NCI-H69 (cell line): ENCODE data around the gene ARMC9.
"Not testable (repeated sequence)": the region's sequence is repeated elsewhere in the genome, so short reads cannot be mapped to it uniquely, and the experiment has no call there.

Source experiments
- DNase-seq: peaks from one replicate; lab custom pipeline; 2025; lab: John Stamatoyannopoulos, UW

The ARMC9 gene

GRCh38 chr2:231342061-231342711 is 143.8 kb downstream of the ARMC9 start:
- no peak for DNase-seq

DNA sequence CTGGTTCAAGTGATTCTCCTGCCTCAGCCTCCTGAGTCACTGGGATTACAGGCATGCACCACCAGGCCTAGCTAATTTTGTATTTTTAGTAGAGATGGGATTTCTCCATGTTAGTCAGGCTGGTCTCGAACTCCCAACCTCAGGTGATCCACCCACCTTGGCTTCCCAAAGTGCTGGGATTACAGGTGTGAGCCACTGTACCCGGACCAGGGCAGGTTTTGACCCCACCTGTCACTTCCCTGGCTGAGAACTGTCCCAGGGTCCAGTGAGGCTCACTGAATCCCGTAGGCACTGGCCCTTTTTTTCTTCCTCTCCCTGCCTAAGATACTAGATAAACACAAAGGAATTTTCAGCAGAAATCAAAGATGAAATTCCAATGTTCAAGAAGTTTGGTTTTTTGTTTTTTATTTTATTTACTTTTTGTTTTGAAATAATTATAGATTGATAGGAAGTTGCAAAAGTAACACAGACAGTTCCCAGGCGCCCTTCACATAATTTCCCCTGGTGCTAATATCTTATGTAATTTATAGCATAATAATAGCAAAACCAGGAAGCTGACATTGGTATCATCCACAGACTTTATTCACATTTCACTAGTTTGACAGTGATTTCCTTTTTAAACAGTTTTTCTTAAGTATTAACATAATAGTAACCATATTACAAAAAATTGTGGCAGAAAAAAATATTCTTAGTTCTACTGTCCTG is 144.7 kb downstream of the ARMC9 start:
- DNase-seq: no peak

DNA sequence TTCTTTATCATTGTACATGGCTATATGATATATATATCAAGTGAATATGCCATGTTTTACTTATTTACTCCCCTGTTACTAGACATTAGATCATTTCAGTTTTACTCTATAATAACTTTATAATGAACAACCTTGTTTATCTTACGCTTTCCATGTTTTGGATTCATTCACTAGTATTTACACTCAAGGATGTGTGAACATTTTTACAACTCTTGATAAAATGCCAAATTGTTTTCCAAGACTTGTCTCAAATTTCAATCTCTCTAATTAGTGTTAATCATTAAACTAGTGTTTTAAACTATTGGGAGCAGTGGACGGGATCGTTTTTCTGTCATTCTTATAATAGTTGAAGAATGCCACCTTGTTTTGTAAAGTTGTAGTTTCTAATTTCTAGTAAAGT is 145.6 kb downstream of the ARMC9 start:
- no peak for DNase-seq

DNA sequence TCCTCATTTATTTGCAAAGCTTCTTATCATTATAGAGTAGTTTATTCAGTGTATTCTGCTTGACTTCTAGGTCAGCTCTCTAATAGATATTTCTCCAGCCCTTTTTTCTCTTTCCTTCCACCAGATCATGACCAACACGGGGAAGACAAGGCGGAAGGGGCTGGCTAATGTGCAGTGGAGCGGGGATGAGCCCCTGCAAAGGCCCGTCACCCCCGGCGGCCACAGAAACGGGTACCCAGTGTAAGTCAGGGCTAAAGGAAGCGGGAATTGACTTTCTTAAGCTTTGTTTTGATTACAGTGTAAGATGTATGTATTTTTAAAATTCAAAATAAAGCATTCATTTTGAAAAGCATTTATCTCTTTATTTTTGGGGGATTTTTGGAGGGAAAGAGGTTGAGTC is 146.4 kb downstream of the ARMC9 start:
- DNase-seq: no peak

DNA sequence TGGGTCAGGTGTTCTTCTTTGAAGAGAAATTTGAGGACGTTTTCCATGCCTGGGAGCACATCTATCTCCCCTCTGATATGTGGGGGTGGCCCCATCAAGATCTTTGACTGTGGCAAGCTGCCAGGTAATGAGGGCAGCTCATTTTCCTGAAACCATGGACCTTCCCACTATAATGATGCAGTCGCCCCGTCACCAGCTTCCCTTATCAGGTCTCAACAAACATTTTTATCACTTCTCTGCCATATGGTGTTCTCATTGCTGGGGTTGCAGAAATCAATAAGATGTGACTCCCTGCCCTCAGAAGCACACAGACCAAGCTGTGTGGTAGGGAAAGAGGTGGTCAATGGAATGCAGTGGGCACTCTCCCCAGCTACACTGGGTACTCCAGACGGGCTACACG is 148.7 kb downstream of the ARMC9 start:
- DNase-seq: no peak

- no peak for DNase-seq
Observed at GRCh38 chr2:231347638-231348037, 149.2 kb downstream of the ARMC9 start.

DNA sequence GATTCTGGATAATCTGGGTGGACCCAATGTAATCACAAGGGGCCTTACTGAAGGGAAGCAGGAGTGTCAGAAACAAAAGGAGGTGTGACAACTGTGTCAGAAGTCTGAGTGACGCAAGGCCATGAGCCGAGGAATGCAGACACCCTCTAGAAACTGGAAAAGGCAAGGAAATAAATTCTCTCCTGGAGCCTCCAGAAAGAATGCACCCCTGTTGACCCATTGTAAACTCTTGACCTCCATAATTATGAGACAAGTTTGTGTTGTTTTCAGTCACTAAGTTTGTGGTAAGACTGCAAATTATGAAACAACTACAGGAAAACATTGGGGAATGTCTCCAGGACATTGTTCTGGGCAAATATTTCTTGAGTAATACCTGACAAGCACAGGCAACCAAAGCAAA is 149.7 kb downstream of the ARMC9 start:
- no peak for DNase-seq

GRCh38 chr2:231348704-231349373 is 150.4 kb downstream of the ARMC9 start:
- DNase-seq: no peak

DNA sequence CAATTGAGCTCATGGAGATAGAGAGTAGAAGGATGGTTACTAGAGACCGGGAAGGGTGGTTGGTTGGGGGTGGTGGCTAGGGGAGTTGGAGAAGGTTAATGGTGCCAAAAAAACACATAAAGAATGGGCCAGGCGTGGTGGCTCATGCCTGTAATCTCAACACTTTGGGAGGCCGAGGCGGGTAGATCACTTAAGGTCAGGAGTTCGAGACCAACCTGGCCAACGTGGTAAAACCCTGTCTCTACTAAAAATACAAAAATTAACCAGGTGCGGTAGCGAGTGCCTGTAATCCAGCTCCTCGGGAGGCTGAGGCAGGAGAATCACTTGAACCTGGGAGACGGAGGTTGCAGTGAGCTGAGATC is 150.9 kb downstream of the ARMC9 start:
- not testable (repeated sequence) for DNase-seq

DNA sequence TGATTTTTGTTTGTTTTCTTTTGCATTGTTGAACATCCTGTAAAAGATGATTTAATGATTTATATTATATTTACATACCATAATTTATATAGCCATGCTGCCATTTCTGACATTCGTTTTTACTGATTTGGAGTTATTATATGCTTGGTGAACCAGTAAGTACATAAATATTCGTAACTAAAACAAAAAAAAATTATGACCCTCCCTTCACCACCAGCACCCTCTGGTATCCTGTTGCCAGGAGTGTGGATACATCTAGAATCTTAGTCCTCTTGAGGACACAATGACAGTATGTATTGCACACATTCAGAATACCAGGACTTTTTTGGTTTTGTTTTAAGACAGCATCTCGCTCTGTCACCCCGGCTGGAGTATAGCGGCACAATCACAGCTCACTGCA is 153.2 kb downstream of the ARMC9 start:
- no peak for DNase-seq

GRCh38 chr2:231353469-231353868 is 155.0 kb downstream of the ARMC9 start:
- DNase-seq: no peak

- DNase-seq: no peak
Observed at GRCh38 chr2:231355508-231356465, 157.4 kb downstream of the ARMC9 start.

DNA sequence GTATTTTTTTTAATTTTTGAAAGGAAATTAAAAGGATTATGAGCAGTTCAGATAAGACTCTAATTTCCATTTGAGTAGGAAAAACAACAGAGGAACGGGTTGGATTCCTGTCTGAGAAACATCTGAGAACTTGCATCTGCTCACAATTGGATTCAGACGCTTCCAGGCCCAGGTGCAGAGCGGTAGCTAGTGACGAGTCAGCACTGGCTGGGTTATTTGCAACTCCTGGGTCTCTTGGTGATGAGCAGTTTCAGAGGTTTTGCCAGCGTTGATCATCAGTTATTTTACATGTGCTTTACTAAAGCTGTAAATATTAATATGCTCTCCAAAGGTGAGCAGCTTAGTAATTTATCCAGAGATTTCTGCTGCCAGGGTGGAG is 158.0 kb downstream of the ARMC9 start:
- no peak for DNase-seq

- no peak for DNase-seq
Observed at GRCh38 chr2:231357048-231357447, 158.6 kb downstream of the ARMC9 start.

DNA sequence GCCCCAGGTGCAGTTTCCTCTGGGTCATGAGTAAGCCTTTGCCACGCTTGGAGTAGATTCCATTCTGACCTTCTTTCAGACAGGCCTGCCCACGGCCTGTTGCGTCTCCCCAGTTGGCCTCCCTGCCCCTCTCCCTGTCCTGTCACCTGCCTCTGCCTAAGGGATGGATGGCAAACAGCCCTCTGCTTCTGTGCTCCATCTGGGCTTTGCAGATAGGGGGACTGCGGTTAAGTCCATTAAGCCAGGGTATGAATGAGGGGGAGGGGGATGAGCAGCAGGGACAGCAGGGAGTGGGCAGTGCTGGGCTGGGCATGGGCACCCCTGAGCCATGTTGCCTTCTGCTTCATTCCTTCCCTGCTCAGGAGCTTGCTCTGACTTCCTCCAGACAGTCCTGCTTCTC is 159.5 kb downstream of the ARMC9 start:
- no peak for DNase-seq

GRCh38 chr2:231359441-231359840 is 161.0 kb downstream of the ARMC9 start:
- DNase-seq: no peak

- DNase-seq: no peak
Observed at GRCh38 chr2:231359948-231360347, 161.5 kb downstream of the ARMC9 start.

DNA sequence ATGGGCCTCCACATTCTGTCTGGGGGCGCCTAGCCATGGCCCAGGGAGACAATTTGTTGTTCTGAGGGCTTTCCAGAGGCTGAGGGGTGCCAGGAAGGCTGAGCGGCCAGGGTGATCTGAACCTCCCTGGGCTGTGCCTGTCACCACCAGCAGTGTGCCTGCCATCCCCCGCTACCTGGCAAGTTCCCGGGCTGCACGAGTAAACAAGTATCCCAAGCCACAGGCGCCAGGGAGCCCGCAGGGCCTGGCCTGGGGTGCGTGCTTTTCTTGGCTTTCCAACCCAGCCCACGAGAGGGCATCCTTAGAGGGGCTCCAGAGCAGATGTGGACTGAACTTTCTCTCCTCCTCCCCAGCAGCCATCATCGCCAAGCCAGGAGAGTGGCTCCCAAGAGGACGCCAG is 162.0 kb downstream of the ARMC9 start:
- no peak for DNase-seq

DNA sequence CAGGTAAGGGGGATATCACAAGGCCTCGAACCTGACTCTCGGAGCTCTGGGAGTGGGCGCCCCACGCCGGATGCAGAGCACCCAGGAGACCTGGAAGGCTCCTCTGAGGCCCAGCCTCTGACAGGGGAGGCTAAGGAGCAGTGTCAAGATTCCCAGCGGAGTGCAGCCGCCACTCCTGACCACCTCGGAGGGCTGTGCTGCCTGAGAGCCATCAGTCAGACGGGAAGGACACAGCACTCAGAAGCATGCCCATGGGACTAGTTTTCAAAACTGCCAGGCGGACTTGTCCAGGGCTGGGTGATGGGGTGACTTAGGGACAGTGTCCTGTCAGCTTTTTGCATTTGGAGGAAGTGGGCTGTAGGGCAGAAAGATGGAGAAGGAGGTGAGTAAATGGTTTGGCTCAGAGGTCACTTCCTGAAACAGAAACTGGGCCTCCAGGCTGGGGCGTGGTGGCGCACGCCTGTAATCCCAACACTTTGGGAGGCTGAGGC is 162.5 kb downstream of the ARMC9 start:
- DNase-seq: no peak

DNA sequence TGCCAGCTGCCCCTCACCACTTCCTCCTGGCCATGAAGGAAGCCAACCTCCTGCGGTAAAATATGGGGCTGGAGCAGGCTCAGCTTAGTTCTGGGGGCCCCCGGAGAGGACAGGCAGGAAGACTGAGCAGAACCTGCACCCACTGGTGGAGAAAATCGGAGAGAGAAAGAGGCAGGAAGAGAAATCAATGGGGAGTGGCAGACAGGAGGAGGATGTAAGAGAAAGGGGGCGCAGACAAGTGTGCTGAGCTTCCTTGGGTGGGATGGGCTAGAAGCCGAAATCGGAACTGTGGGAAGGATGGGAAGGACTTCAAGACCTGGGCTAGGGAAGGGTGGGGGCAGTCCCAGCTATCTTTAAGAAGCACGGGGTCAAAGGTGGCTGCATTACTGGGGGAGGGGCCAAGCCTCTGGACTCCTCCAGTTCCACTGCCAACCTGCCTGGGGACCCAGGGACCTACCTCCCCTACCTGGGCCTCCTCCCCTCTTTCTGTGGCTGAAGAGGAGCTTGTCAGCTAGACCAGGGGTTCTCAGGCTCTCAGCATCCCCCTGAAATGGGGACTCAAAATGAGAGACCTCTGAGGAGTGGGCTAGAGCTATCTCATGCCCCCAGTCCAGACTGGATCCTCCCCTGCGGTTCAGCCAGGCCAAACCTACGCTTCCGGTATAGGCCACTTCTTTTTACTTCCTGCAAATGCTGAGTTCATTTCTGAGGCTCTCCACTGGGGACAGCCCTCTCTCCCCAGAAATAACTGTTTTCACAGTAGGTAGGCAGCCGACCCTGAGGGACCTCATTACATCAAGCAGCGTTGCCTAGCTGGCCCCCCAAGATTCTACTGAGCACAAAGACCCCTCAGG is 163.5 kb downstream of the ARMC9 start:
- peak; percentile 1 for DNase-seq

- DNase-seq: no peak
Observed at GRCh38 chr2:231362555-231363184, 164.2 kb downstream of the ARMC9 start.
